ENCODE measurements around the gene GALNT14. TPM values are rescaled to one million over a fixed set of nuclear protein-coding genes. Genes with fewer than 3 reads are reported as not detected.
A peak's percentile ranks its signal among the peaks of the same experiment; 100 is the strongest.

The GALNT14 gene
- total RNA-seq, 4 donors from 2014 or later: 8.3 to 26.1 (median 16.3) TPM

DNA sequence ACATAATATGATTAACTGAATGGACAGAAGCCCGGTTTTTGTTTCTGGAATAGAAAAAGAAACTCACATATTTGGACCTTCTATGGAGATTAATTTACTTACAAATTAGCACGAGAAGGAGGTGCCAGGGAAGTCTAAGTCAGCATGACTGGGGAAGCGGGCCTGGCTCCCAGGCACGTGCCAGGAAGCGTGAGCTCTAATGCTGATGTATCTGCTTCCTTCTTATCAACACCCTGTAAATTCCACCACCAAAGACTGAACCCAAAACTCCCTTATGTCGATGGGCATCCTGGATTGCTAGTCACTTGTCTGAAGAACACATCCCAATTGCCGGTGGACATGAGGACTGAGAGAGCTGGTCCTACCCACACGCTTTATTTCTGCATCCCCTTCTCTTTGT lies 134.5 kb downstream of the GALNT14 start:
- Histone ChIP-seq H3K9me3 (no peaks in the 10 kb centered on the region), H3K4me3 (no peak overlapping the region), H3K36me3 (no peaks in the 10 kb centered on the region), H3K4me1 (no peaks in the 10 kb centered on the region), H3K27ac (no peak overlapping the region), H3K27me3 (no peaks in the 10 kb centered on the region)
- TF ChIP-seq, protein P1, sequence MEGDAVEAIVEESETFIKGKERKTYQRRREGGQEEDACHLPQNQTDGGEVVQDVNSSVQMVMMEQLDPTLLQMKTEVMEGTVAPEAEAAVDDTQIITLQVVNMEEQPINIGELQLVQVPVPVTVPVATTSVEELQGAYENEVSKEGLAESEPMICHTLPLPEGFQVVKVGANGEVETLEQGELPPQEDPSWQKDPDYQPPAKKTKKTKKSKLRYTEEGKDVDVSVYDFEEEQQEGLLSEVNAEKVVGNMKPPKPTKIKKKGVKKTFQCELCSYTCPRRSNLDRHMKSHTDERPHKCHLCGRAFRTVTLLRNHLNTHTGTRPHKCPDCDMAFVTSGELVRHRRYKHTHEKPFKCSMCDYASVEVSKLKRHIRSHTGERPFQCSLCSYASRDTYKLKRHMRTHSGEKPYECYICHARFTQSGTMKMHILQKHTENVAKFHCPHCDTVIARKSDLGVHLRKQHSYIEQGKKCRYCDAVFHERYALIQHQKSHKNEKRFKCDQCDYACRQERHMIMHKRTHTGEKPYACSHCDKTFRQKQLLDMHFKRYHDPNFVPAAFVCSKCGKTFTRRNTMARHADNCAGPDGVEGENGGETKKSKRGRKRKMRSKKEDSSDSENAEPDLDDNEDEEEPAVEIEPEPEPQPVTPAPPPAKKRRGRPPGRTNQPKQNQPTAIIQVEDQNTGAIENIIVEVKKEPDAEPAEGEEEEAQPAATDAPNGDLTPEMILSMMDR (IDR thresholded peaks at IDR 0.05): no peak
- no peak for TF ChIP-seq POLR2A (IDR thresholded peaks at IDR 0.05)
- DNase-seq: no peak

DNA sequence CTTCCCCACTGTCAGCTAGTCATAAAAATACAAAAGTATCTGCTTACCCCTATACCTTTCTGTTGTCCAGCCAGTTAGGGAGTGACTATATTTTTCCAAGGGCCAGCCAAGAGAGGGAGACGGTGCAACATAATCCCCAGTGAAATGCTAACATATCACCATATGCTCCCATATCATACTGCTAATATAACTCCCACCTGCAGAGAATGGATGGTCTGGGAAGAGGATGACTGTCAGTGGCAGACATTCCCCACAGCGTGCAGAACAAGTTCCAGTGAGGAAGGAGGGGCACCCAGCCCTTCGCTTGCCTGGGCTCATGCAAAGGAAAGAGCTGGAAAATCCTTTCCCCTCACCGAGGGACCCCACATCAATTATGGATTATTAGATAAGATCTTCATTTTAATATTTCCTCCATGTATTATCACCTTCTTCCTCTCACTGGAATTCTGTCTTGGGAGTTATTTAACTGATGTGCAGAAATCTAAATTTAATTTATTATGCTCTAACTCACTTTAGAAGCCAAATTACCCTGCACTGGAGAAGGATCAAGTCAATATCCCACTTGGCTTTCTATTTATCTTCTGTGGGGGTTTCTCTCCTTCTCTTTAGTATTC lies 135.6 kb downstream of the GALNT14 start:
- Histone ChIP-seq H3K36me3 (no peaks in the 10 kb centered on the region), H3K4me1 (no peaks in the 10 kb centered on the region), H3K9me3 (no peaks in the 10 kb centered on the region), H3K4me3 (no peak overlapping the region), H3K27ac (no peak overlapping the region), H3K27me3 (no peaks in the 10 kb centered on the region)
- TF ChIP-seq, protein P1 (IDR thresholded peaks at IDR 0.05): peak in 1 of 6 experiments; percentile 5
- TF ChIP-seq POLR2A (IDR thresholded peaks at IDR 0.05): no peak
- no peak for DNase-seq

DNA sequence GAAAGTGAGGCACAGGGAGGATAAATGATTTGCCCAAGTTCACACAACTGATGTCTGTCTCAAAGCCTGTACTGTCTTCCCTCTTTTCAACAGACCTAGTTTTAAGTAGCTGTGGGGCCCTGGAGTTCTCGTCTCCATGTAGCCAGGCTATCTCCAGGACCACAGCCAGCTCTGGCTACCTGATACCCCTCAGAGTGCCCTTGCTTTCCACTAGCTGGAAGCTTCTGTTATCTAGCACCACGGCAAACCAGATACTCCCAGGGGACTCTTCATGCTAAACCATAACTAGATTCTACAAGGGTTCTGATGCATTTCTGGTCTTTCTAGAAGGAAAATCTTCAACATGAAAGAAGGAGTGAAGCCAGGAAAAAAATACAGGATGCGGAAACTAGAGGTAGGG lies 137.3 kb downstream of the GALNT14 start:
- H3K4me3 ChIP-seq: no peak overlapping the region
- TF ChIP-seq, protein P1 (IDR thresholded peaks at IDR 0.05): no peak
- TF ChIP-seq POLR2A (IDR thresholded peaks at IDR 0.05): no peak
- H3K4me1 ChIP-seq: no peaks in the 10 kb centered on the region
- H3K27ac ChIP-seq: no peak overlapping the region
- H3K27me3 ChIP-seq: no peaks in the 10 kb centered on the region
- no peaks in the 10 kb centered on the region for H3K36me3 ChIP-seq
- no peak for DNase-seq
- H3K9me3 ChIP-seq: no peaks in the 10 kb centered on the region

DNA sequence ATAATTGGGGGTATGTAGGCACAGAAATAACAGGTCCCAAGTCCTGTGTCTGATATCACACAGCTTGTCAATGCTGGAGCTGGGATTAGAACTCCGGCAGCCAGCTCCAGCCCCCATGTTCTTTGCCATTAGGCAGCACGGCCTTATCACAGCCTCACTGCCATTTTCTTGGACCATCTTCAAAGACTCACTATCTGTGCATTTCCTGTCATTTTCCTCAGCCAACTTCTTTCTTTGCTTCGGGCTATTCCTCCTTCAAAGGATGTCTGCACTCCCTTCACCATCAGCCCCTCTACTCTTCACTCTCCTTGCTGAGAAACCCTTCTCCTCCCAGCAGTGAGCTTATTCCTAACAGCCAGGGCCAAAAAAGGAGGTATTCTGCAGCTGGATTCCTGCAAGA lies 139.6 kb downstream of the GALNT14 start:
- Histone ChIP-seq H3K27ac (no peak overlapping the region), H3K27me3 (no peaks in the 10 kb centered on the region), H3K4me3 (no peak overlapping the region), H3K36me3 (no peaks in the 10 kb centered on the region), H3K4me1 (no peaks in the 10 kb centered on the region), H3K9me3 (no peaks in the 10 kb centered on the region)
- no peak for DNase-seq
- TF ChIP-seq, protein P1 (IDR thresholded peaks at IDR 0.05): no peak
- no peak for TF ChIP-seq POLR2A (IDR thresholded peaks at IDR 0.05)

DNA sequence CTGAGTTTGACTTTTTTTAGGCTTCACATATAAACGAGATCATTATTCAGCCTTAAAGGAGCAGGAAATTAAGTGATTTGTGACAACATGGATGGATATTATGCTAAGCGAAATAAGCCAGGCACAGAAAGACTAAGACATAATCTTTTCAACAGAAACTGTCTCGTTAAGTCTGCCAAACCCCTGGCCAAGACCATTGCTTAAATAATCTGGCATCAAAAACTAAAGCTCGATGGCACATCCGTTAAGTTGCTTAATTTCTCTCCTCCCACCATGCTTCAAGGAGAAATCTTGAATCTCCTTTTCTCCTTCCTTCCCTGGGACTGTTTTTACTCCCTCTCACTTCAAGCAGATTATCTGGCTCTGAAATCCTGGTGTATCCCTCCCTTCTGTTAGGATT lies 140.3 kb downstream of the GALNT14 start:
- Histone ChIP-seq H3K27ac (no peak overlapping the region), H3K9me3 (no peaks in the 10 kb centered on the region), H3K36me3 (no peaks in the 10 kb centered on the region), H3K4me3 (no peak overlapping the region), H3K4me1 (no peaks in the 10 kb centered on the region), H3K27me3 (no peaks in the 10 kb centered on the region)
- DNase-seq: no peak
- TF ChIP-seq POLR2A (IDR thresholded peaks at IDR 0.05): no peak
- TF ChIP-seq, protein P1 (IDR thresholded peaks at IDR 0.05): no peak
